Right atrium auricular region (tissue), 2 donors: ENCODE measurements around the gene SRP9. TPM values are rescaled to one million over a fixed set of nuclear protein-coding genes. Genes with fewer than 3 reads are reported as not detected.
"Not testable (repeated sequence)": the region's sequence is repeated elsewhere in the genome, so short reads cannot be mapped to it uniquely, and the experiment has no call there.

Source experiments
- DNase-seq: peaks from one replicate; pipeline ENCODE4 v3.0.0-alpha.2; 2019; ENCODE audit warnings: low spot score
- H3K27ac ChIP-seq, 2 donors: fragments of 200-600 bp; sonication (generic); 1 replicate in 1 of 2; 2 replicates in 1 of 2; pipeline ENCODE4 v1.5.1; 2016 to 2019
- H3K27me3 ChIP-seq, 2 donors: fragments of 200-600 bp; sonication (generic); one replicate each; pipeline versions ENCODE4 v1.5.1 to v1.6.0; 2017 to 2019
- H3K36me3 ChIP-seq: fragments of 200-600 bp; sonication (generic); one replicate; pipeline ENCODE4 v1.5.1; 2016
- H3K4me1 ChIP-seq, 2 donors: fragments of 200-600 bp; sonication (generic); one replicate each; pipeline versions ENCODE4 v1.5.1 to v1.6.0; 2017 to 2019
- H3K4me3 ChIP-seq, 2 donors: fragments of 200-600 bp; sonication (generic); 1 replicate in 1 of 2; 2 replicates in 1 of 2; pipeline ENCODE4 v1.5.1; 2017 to 2019; ENCODE audit warnings: mild to moderate bottlenecking in 1 of 2, moderate library complexity in 1 of 2
- H3K9me3 ChIP-seq, 2 donors: fragments of 200-600 bp; sonication (generic); one replicate each; pipeline ENCODE4 v1.5.1; 2019
- CTCF ChIP-seq, 2 donors: fragments of 200-600 bp; sonication (generic); IDR thresholded peaks; one replicate each; pipeline ENCODE4 v1.5.1; 2019; ENCODE audit warnings: antibody characterized with exemption in 2 of 2
- total RNA-seq, 2 donors: library from RNA; depleted of rRNA; stranded (reverse); fragments of >200 nt; gene quantifications; one replicate each; pipeline ENCODE4 v1.1.0, GENCODE V29; 2016

Gene SRP9
- total RNA-seq, 2 donors from 2014 or later = 143 to 216 TPM

GRCh38 chr1:225812488-225813213 is 35.0 kb downstream of the SRP9 start:
- DNase-seq = peak; percentile 57
- H3K27ac ChIP-seq = peak overlapping the region; percentile 75 to 86
- no peaks in the 10 kb centered on the region for H3K36me3 ChIP-seq
- H3K27me3 ChIP-seq = no peaks in the 10 kb centered on the region
- H3K4me1 ChIP-seq = peaks cover 0 to 76% of the 10 kb centered on the region in 2 donors
- no peak overlapping the region for H3K4me3 ChIP-seq
- H3K9me3 ChIP-seq = no peaks in the 10 kb centered on the region
- no peak for TF ChIP-seq CTCF (IDR thresholded peaks at IDR 0.05)

- no peak for TF ChIP-seq CTCF (IDR thresholded peaks at IDR 0.05)
Observed at GRCh38 chr1:225813214-225813964, 35.8 kb downstream of the SRP9 start.

GRCh38 chr1:225814381-225814780 is 36.8 kb downstream of the SRP9 start:
- Histone ChIP-seq H3K4me3 (no peak overlapping the region), H3K4me1 (peaks cover 0 to 90% of the 10 kb centered on the region in 2 donors), H3K27ac (peak overlapping the region; percentile 75 to 86)

More at GRCh38 chr1:225813214-225813964, 35.8 kb downstream of the SRP9 start:
- Histone ChIP-seq H3K27ac (peak overlapping the region; percentile 75 to 86), H3K27me3 (no peaks in the 10 kb centered on the region), H3K9me3 (no peaks in the 10 kb centered on the region), H3K4me1 (peaks cover 0 to 84% of the 10 kb centered on the region in 2 donors), H3K4me3 (no peak overlapping the region), H3K36me3 (no peaks in the 10 kb centered on the region)
- DNase-seq = peak; percentile 73

GRCh38 chr1:225815090-225815489 is 37.5 kb downstream of the SRP9 start:
- DNase-seq, H3K4me3 ChIP-seq, H3K27me3 ChIP-seq, H3K9me3 ChIP-seq, H3K36me3 ChIP-seq: not testable (repeated sequence)
- Histone ChIP-seq H3K4me1 (peaks cover 0 to 93% of the 10 kb centered on the region in 2 donors), H3K27ac (peak overlapping the region; percentile 75 to 86)

More at GRCh38 chr1:225814381-225814780, 36.8 kb downstream of the SRP9 start:
- no peak for TF ChIP-seq CTCF (IDR thresholded peaks at IDR 0.05)
- Histone ChIP-seq H3K27me3 (no peaks in the 10 kb centered on the region), H3K36me3 (no peaks in the 10 kb centered on the region), H3K9me3 (no peaks in the 10 kb centered on the region)
- peak; percentile 57 for DNase-seq

- Histone ChIP-seq H3K4me3 (no peak overlapping the region), H3K27me3 (no peaks in the 10 kb centered on the region), H3K9me3 (no peaks in the 10 kb centered on the region), H3K4me1 (peaks cover 0 to 94% of the 10 kb centered on the region in 2 donors), H3K27ac (peak overlapping the region; percentile 55 to 84), H3K36me3 (no peaks in the 10 kb centered on the region)
- DNase-seq = no peak
- no peak for TF ChIP-seq CTCF (IDR thresholded peaks at IDR 0.05)
Observed at GRCh38 chr1:225815526-225816178, 38.0 kb downstream of the SRP9 start.
